PC-9 (cell line): ENCODE results near the gene GPR25. TPM values are rescaled to one million over a fixed set of nuclear protein-coding genes. Genes with fewer than 3 reads are reported as not detected.

Experiments used
- BruUV-seq: library from RNA; stranded (reverse); fragments of 400-500 nt; replicated peaks from 2 replicates; lab custom pipeline; 2021; lab: Mats Ljungman, UMichigan
- CTCF ChIA-PET: fragments of 300-600 bp; sonication (Branson Sonifier 250); formaldehyde crosslinking; loops from one replicate; lab custom pipeline; 2022; ENCODE audit warnings: antibody characterized with exemption; lab: Charles Lee
- POLR2A ChIA-PET: fragments of 300-600 bp; sonication (Branson Sonifier 250); formaldehyde crosslinking; loops from one replicate; lab custom pipeline; 2022; ENCODE audit warnings: antibody characterized with exemption; ENCODE audit not compliant: unreplicated experiment; lab: Charles Lee
- DNase-seq, 2 experiments: peaks; one replicate each; pipeline versions ENCODE4 v3.0.0 to v3.0.0-alpha.2; 2015 to 2022; ENCODE audit warnings: mixed read lengths in 1 of 2
- H2AFZ ChIP-seq: fragments of 200-600 bp; sonication (generic); 2 replicates; pipeline ENCODE4 v1.8.1; 2017; ENCODE audit warnings: antibody characterized with exemption
- H3F3A ChIP-seq: fragments of 200-600 bp; sonication (generic); 2 replicates; pipeline ENCODE4 v1.8.1; 2017; ENCODE audit warnings: antibody characterized with exemption, mild to moderate bottlenecking, low read depth; ENCODE audit not compliant: insufficient read depth
- H3K27ac ChIP-seq: fragments of 200-600 bp; sonication (generic); 2 replicates; pipeline ENCODE4 v1.6.1; 2016; ENCODE audit warnings: mixed run types
- H3K27me3 ChIP-seq: fragments of 200-600 bp; sonication (generic); 2 replicates; pipeline ENCODE4 v1.6.1; 2016; ENCODE audit warnings: low read depth, mixed run types; ENCODE audit not compliant: insufficient read depth
- H3K36me3 ChIP-seq: fragments of 200-600 bp; sonication (generic); 2 replicates; pipeline ENCODE4 v1.6.1; 2016; ENCODE audit warnings: low read depth, mixed run types
- H3K4me1 ChIP-seq: fragments of 200-600 bp; sonication (generic); replicated peaks from 2 replicates; pipeline ENCODE4 v1.6.1; 2016; ENCODE audit warnings: mixed run types; ENCODE audit not compliant: insufficient read depth
- H3K4me2 ChIP-seq: fragments of 200-600 bp; sonication (generic); 2 replicates; pipeline ENCODE4 v1.6.1; 2017; ENCODE audit warnings: mixed run types
- H3K4me3 ChIP-seq: fragments of 200-600 bp; sonication (generic); 2 replicates; pipeline ENCODE4 v1.6.1; 2016; ENCODE audit warnings: mixed run types
- H3K79me2 ChIP-seq: fragments of 200-600 bp; sonication (generic); 2 replicates; pipeline ENCODE4 v1.6.1; 2017; ENCODE audit warnings: low read depth, mixed run types
- H3K9me2 ChIP-seq: fragments of 200-600 bp; sonication (generic); 2 replicates; pipeline ENCODE4 v1.8.1; 2017; ENCODE audit warnings: mild to moderate bottlenecking; ENCODE audit not compliant: insufficient read depth
- H3K9me3 ChIP-seq: fragments of 200-600 bp; sonication (generic); 2 replicates; pipeline ENCODE4 v1.8.1; 2016; ENCODE audit warnings: low read depth; ENCODE audit not compliant: insufficient read depth
- H4K20me1 ChIP-seq: fragments of 200-600 bp; sonication (generic); 2 replicates; pipeline ENCODE4 v1.8.1; 2017; ENCODE audit not compliant: insufficient read depth
- CTCF ChIP-seq: fragments of 200-600 bp; sonication (generic); conservative IDR thresholded peaks from 2 replicates; pipeline ENCODE4 v1.6.1; 2017; ENCODE audit warnings: mixed run types, antibody characterized with exemption, mild to moderate bottlenecking, moderate library complexity
- EZH2 ChIP-seq: fragments of 200-600 bp; sonication (generic); IDR thresholded peaks from 2 replicates; pipeline ENCODE4 v1.8.0; 2017; ENCODE audit warnings: antibody characterized with exemption, low read depth
- intact Hi-C: fragments of 100-400 bp; cut with micrococcal nuclease; formaldehyde crosslinking; loops from one replicate; pipeline ENCODE4 v1.10.0; 2022; ENCODE audit not compliant: unreplicated experiment
- total RNA-seq: library from RNA; stranded (reverse); gene quantifications from 2 replicates; pipeline ENCODE4 v1.2.3, GENCODE V29; 2021

Gene GPR25
- total RNA-seq, 1 experiment from 2014 or later = not detected

- H4K20me1 ChIP-seq = no peaks in the 10 kb centered on the region; the same call in none of the 2 replicates
- intact Hi-C loops = no loop called here
- ChIA-PET CTCF (no interaction called here), POLR2A (interaction anchor here (0.6 kb wide), 1 partner anchor 983 kb away, joined by 5 read pairs; no protein-coding TSS in a partner anchor)
- H3F3A ChIP-seq = peaks cover 6% of the 10 kb centered on the region; the same call in 1 of the 2 replicates
- no peak for DNase-seq
- TF ChIP-seq CTCF = no peak
- no peak for TF ChIP-seq EZH2
- no TSS peak for BruUV-seq
- H3K36me3 ChIP-seq = peaks cover 34% of the 10 kb centered on the region
- no peak overlapping the region for H3K4me3 ChIP-seq
- H3K27ac ChIP-seq = no peak overlapping the region
- H3K9me3 ChIP-seq = no peaks in the 10 kb centered on the region
- H3K4me2 ChIP-seq = no peak overlapping the region
- peaks cover 2% of the 10 kb centered on the region; the same call in 1 of the 2 replicates for H3K79me2 ChIP-seq
- H3K27me3 ChIP-seq = no peaks in the 10 kb centered on the region
- H2AFZ ChIP-seq = no peak overlapping the region
- H3K4me1 ChIP-seq = peaks cover 22% of the 10 kb centered on the region; the same call in 1 of the 2 replicates
- H3K9me2 ChIP-seq = no peaks in the 10 kb centered on the region
These were observed 31.0 kb downstream of the GPR25 start for GRCh38 chr1:200903793-200904192.

GRCh38 chr1:200904772-200905171, 32.0 kb downstream of the GPR25 start:
- Histone ChIP-seq H3K9me2 (no peaks in the 10 kb centered on the region), H4K20me1 (no peaks in the 10 kb centered on the region; the same call in 1 of the 2 replicates), H3K27me3 (no peaks in the 10 kb centered on the region), H3K27ac (no peak overlapping the region), H3K4me1 (peaks cover 22% of the 10 kb centered on the region; the same call in 1 of the 2 replicates), H3K4me2 (no peak overlapping the region), H2AFZ (no peak overlapping the region), H3K4me3 (no peak overlapping the region), H3F3A (peaks cover 6% of the 10 kb centered on the region; the same call in 1 of the 2 replicates), H3K36me3 (peaks cover 24% of the 10 kb centered on the region), H3K9me3 (no peaks in the 10 kb centered on the region), H3K79me2 (no peaks in the 10 kb centered on the region)
- DNase-seq = no peak
- intact Hi-C loops = no loop called here
- POLR2A ChIA-PET = no interaction called here
- no TSS peak for BruUV-seq
- CTCF ChIA-PET = interaction anchor here (0.6 kb wide), 1 partner anchor 211 kb away, joined by 5 read pairs; no protein-coding TSS in a partner anchor
- TF ChIP-seq EZH2 (no peak), CTCF (no peak)

- CTCF ChIA-PET = no interaction called here
- peak in 1 of 2 experiments; percentile 73 for DNase-seq
- Histone ChIP-seq H3F3A (peaks cover 6% of the 10 kb centered on the region; the same call in 1 of the 2 replicates), H3K27me3 (no peaks in the 10 kb centered on the region), H3K36me3 (peaks cover 23% of the 10 kb centered on the region), H3K9me2 (no peaks in the 10 kb centered on the region), H3K79me2 (no peaks in the 10 kb centered on the region), H3K4me2 (no peak overlapping the region), H3K9me3 (no peaks in the 10 kb centered on the region), H3K4me3 (no peak overlapping the region), H3K4me1 (peaks cover 22% of the 10 kb centered on the region; the same call in 1 of the 2 replicates), H2AFZ (no peak overlapping the region), H4K20me1 (no peaks in the 10 kb centered on the region), H3K27ac (no peak overlapping the region)
- TF ChIP-seq EZH2 = no peak
- TF ChIP-seq CTCF = no peak
- BruUV-seq = no TSS peak
- POLR2A ChIA-PET = interaction anchor here (0.7 kb wide), 1 partner anchor 9 kb away, joined by 8 read pairs; no protein-coding TSS in a partner anchor
- intact Hi-C loops = no loop called here
These were observed 32.8 kb downstream of the GPR25 start for GRCh38 chr1:200905411-200906052.
